ENCODE measurements around the gene GLB1L3.

GRCh38 chr11:134243913-134244312, 32.3 kb upstream of the GLB1L3 start:
- TF ChIP-seq CTCF (IDR thresholded peaks at IDR 0.05) (no peak), POLR2A (IDR thresholded peaks at IDR 0.05) (no peak)

All from heart left ventricle (tissue), 13 donors.